Activated naive CD8-positive, alpha-beta T cell (primary cell): ENCODE data around the gene UQCC5.
A peak's percentile ranks its signal among the peaks of the same experiment; 100 is the strongest.

ENCODE experiments used
- H3K27ac Mint-ChIP-seq: one replicate; pipeline ENCODE4 v1.8.0; 2021; ENCODE audit warnings: mixed read lengths
- H3K27me3 Mint-ChIP-seq: one replicate; pipeline ENCODE4 v1.8.0; 2021; ENCODE audit warnings: mixed read lengths
- H3K36me3 Mint-ChIP-seq: one replicate; pipeline ENCODE4 v1.8.0; 2021; ENCODE audit warnings: mixed read lengths
- H3K4me1 Mint-ChIP-seq: one replicate; pipeline ENCODE4 v1.8.0; 2021; ENCODE audit warnings: low read depth, mixed read lengths
- H3K4me3 Mint-ChIP-seq: one replicate; pipeline ENCODE4 v1.8.0; 2021; ENCODE audit warnings: mild to moderate bottlenecking, mixed read lengths
- H3K9me3 Mint-ChIP-seq: one replicate; pipeline ENCODE4 v1.8.0; 2021; ENCODE audit warnings: low read depth, mixed read lengths

The UQCC5 gene

DNA sequence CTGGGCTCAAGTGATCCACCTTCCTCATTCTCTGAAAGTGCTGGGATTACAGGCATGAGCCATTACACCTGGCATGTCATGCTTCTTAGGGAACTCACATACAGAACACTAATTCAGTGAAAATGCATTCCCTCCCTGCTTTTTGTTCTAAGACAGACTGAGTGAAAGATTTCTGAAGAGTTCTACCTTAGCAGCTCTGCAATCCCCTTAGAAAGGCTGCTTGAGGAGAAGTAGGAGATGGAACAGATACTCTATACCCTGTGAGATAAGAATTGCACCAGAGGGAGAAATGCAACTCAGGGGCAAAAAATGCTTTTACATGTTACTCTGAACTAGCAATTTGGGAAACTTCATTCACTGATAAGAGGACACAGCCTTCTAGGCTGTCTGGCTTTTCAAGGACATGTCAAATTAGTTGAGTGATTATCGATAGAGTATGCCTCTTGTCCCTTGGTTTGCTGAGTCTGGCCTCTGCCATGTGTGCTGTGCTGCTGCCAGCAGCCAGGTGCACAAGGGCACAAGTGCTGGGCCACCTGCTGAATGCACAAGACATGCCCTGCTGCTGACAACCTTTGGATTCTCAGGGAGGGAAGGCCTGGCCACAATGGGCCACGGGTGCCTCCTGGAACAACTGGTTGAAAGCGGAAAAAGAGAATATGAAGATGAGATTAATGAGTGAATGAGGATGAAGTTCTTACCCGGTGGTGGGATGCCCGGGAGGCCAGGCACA lies 17.8 kb downstream of the UQCC5 start:
- H3K27ac Mint-ChIP-seq, result no peak overlapping the region
- H3K9me3 Mint-ChIP-seq, result no peaks in the 10 kb centered on the region
- H3K4me3 Mint-ChIP-seq, result no peak overlapping the region
- H3K27me3 Mint-ChIP-seq, result no peaks in the 10 kb centered on the region
- H3K36me3 Mint-ChIP-seq, result no peaks in the 10 kb centered on the region
- H3K4me1 Mint-ChIP-seq, result no peaks in the 10 kb centered on the region

DNA sequence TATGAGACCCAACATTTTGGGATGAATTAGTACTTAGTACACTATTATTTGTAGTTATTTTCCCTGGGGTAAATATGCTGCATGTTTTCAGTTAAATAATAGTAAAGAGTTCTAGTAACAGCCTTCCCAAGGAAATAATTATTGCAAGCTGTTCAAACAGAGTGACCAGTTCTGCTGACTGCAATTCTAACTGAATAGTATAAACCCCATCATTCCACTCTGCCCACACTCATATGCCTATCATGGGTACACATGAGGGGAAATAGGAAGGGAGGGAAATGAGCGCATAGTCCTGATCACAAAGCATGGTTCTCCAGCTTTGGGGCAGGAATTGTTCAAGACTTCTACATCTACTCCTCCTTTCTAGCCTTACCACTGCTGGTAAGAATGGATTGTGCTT lies 18.7 kb downstream of the UQCC5 start:
- Mint-ChIP-seq H3K27me3 (no peaks in the 10 kb centered on the region), H3K36me3 (peaks cover 5% of the 10 kb centered on the region), H3K4me1 (peaks cover 1% of the 10 kb centered on the region), H3K9me3 (no peaks in the 10 kb centered on the region), H3K27ac (peak overlapping the region; percentile 23), H3K4me3 (no peak overlapping the region)

DNA sequence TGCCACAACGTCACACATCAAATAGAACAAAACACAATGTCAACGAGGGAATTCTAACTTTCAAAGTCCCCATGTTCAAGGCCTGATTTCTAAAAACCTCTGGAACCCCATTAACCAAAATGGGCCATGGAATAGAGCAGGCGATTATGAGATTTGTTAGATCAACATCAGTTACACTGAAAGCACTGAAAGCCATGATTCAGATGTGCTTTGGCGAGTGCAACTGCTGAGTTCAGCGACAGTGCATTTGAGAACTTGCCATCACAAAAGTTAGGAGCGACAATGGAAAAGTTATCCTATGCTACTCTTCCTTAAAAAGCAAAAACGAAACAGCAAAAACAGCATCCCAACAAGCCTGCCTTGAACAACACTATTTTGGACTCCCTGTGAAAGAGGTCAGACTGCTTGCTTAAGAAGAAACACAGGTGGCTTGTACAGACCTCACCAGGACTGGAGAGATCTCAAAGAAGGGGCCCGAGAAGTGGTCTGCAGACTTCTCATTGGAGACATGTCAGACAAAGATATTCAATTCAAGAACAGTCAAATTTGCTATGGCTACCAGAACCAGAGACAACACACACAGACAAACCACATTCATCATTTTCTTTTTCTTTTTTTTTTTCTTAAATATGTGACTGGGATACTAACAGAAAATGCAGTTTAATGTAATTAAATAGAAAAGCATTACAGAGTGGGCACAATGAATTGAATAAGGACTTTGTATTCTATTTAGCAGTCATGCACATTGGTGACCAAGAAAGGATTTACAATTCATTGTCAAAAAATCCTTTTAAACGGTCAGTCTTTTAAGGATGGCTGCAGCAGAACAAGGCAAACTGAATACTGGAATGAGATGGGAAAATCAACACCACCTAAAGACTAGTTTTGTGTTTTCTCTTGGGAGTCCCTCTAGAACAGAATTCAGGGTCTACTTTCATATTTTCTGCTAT lies 20.9 kb downstream of the UQCC5 start:
- Mint-ChIP-seq H3K27me3 (no peaks in the 10 kb centered on the region), H3K4me1 (peaks cover 2% of the 10 kb centered on the region), H3K4me3 (no peak overlapping the region), H3K27ac (no peak overlapping the region), H3K9me3 (no peaks in the 10 kb centered on the region), H3K36me3 (peaks cover 8% of the 10 kb centered on the region)

DNA sequence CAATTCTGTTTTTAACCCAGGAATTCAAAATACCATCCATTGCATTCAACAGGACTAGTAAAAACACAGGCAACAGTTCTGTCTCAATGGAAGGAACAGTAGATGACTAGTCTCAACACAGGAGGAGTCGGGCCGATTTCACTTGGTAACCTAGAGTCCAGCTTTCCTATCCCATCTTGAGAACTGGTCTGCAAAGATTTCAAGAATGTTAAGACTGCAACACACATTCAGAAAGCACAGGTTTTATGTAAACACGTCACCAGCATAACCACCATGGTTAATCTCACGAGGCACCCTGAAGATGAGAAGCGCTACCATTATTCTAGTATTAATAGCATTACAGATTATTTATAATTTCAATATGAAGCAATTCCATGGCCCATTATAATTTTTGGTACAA lies 22.0 kb downstream of the UQCC5 start:
- Mint-ChIP-seq H3K9me3 (no peaks in the 10 kb centered on the region), H3K36me3 (peaks cover 13% of the 10 kb centered on the region), H3K27ac (no peak overlapping the region), H3K4me3 (no peak overlapping the region), H3K4me1 (peaks cover 2% of the 10 kb centered on the region), H3K27me3 (no peaks in the 10 kb centered on the region)

DNA sequence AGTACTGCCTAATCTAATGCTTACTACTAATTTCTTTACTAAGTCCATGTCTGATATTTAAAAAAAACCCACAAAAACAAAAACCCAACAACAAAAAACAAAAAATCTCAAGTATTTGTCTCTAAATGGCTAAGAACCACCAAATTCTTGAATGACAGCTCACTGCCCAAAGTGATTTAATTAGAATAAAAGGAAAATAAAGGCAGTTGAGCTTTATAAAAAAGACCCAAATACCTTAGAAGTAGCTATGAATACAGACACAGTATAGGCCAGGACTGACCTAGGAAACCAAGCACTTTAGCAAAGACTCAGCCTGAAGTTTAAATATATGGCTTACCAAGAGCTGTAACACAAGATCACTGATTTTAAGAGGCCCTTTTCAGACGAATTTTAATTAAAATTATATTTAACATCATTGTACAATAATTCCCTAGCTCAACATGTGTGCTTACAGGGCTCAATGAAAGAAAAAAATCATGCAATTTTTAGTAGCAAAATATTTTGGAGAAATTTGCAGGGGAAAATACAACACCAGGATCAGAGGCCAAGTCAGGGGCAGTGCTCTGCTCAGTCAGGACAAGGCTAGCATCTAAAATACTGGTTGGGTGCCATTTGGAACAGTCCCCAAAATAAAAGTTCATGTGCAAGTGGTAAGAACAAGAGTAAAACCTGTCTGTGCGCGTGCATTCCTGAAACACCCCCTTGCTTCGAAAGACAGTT lies 24.8 kb downstream of the UQCC5 start:
- Mint-ChIP-seq H3K27me3 (no peaks in the 10 kb centered on the region), H3K4me3 (no peak overlapping the region), H3K4me1 (peaks cover 2% of the 10 kb centered on the region), H3K9me3 (no peaks in the 10 kb centered on the region), H3K36me3 (peaks cover 13% of the 10 kb centered on the region), H3K27ac (no peak overlapping the region)

DNA sequence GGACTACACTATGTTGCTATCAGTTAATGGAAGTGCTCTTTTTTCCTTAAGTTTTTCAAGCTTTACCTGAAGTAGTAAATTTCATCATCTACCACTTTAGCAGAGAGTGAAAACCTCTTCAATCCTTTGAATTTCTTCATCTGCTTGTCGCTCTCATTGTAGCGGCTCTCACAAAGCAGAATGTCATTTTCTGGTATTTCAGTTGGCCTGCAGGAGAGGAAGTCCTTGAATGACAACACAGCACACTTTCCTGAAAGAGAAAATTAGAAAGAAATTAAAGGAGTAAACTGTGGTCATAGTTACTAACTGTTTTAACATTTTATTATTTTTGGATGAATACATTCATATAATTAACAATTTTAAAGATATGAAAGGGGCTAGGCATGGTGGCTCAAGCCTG lies 27.6 kb downstream of the UQCC5 start:
- no peak overlapping the region for H3K27ac Mint-ChIP-seq
- H3K36me3 Mint-ChIP-seq, result peaks cover 20% of the 10 kb centered on the region
- no peak overlapping the region for H3K4me3 Mint-ChIP-seq
- H3K9me3 Mint-ChIP-seq, result no peaks in the 10 kb centered on the region
- no peaks in the 10 kb centered on the region for H3K27me3 Mint-ChIP-seq
- peaks cover 2% of the 10 kb centered on the region for H3K4me1 Mint-ChIP-seq

DNA sequence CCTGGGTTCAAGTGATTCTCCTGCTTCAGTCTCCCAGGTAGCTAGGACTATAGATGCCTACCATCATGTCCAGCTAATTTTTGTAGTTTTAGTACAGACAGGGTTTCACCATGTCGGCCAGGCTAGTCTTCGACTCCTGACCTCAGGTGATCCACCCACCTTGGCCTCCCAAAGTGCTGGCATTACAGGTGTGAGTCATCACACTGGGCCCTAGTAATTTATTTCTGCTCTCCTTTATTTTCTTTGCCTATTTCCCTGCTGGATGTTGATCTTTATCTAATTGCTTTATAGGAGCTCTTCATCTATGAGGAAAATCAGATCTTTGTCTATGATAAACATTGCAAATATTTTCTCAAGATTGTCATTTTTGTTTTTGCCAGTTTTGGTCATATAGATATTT lies 31.7 kb downstream of the UQCC5 start:
- H3K27me3 Mint-ChIP-seq, result no peaks in the 10 kb centered on the region
- no peaks in the 10 kb centered on the region for H3K9me3 Mint-ChIP-seq
- H3K36me3 Mint-ChIP-seq, result peaks cover 12% of the 10 kb centered on the region
- H3K4me1 Mint-ChIP-seq, result no peaks in the 10 kb centered on the region
- no peak overlapping the region for H3K4me3 Mint-ChIP-seq
- H3K27ac Mint-ChIP-seq, result no peak overlapping the region

DNA sequence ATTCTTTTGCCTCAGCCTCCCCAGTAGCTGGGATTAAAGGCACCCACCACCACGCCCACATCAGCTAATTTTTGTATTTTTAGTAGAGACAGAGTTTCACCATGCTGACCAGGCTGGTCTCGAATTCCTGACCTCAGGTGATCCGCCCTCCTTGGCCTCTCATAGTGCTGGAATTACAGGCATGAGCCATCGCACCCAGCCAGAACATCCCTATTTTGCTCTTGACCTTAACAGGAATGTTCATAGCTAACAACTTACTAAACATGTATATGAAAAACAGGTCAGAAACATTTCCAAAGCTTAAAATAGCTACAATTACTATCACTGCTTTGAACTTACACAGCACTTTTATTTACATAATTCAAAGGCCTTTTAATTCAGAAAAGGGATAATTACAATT lies 33.7 kb downstream of the UQCC5 start:
- no peak overlapping the region for H3K27ac Mint-ChIP-seq
- no peaks in the 10 kb centered on the region for H3K27me3 Mint-ChIP-seq
- peaks cover 9% of the 10 kb centered on the region for H3K36me3 Mint-ChIP-seq
- no peaks in the 10 kb centered on the region for H3K4me1 Mint-ChIP-seq
- H3K9me3 Mint-ChIP-seq, result no peaks in the 10 kb centered on the region
- H3K4me3 Mint-ChIP-seq, result no peak overlapping the region

DNA sequence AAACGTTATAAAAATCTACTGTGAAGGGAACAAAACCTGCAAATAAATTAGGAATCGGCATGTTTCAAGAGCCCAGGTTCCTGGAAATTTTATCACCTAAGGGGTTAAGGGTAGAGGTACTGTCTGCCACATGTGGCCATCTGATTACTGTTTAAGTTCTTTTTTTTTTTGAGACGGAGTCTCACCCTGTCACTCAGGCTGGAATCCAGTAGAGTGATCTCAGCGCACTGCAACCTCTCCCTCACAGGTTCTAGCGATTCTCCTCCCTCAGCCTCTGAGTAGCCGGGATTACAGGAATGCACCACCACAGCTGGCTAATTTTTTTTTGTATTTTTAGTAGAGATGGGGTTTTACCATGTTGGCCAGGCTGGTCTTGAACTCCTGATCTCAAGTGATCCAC lies 35.8 kb downstream of the UQCC5 start:
- Mint-ChIP-seq H3K9me3 (no peaks in the 10 kb centered on the region), H3K4me1 (no peaks in the 10 kb centered on the region), H3K27ac (no peak overlapping the region), H3K27me3 (no peaks in the 10 kb centered on the region), H3K4me3 (no peak overlapping the region), H3K36me3 (peaks cover 11% of the 10 kb centered on the region)

DNA sequence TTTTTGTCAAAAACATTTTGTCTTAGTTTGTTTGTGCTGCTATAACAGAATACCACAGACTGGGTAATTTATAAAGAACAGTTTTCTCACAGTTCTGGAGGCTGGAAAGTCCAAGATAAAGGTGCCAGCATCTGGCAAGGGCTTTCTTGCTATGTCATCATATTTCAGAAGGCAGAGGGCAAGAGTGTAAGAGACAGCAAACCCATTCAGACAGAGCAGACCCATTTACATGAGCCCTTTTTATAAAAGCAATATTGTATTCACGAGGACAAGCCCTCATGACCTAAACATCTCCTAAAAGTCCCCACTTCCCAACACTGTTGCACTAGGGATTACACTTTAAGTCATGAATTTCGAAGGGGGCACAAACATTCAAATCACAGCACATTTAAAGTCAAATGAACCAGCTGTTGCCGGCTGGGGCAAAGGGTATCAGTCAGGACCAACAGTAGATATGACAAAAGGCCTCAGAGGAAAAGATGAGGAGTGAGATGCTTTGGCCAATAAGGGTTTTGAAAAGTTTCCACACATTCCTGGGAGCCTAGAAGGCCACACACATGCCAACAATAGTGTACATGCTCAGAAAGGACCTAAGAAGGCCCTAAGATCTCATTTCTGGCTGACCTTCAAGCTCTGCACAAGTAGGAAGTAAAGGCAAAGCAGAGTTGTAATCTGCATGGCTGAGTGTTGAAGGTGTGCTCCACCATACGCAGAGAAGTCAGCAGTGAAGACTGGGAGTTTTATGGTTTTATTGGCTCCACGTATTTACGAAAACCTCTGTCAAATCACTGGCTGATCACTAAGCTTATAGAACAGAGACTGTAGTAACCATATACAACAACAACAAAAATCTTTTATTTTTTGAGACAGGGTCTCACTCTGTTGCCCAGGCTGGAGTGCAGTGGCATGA lies 37.9 kb downstream of the UQCC5 start:
- Mint-ChIP-seq H3K27ac (no peak overlapping the region), H3K4me1 (no peaks in the 10 kb centered on the region), H3K9me3 (no peaks in the 10 kb centered on the region), H3K36me3 (peaks cover 14% of the 10 kb centered on the region), H3K27me3 (no peaks in the 10 kb centered on the region), H3K4me3 (no peak overlapping the region)
